ENCODE results near the gene APMAP. TPM values are rescaled to one million over a fixed set of nuclear protein-coding genes. Genes with fewer than 3 reads are reported as not detected.

The APMAP gene
- total RNA-seq, 2 donors from 2014 or later, result 43.9 to 63.3 TPM

DNA sequence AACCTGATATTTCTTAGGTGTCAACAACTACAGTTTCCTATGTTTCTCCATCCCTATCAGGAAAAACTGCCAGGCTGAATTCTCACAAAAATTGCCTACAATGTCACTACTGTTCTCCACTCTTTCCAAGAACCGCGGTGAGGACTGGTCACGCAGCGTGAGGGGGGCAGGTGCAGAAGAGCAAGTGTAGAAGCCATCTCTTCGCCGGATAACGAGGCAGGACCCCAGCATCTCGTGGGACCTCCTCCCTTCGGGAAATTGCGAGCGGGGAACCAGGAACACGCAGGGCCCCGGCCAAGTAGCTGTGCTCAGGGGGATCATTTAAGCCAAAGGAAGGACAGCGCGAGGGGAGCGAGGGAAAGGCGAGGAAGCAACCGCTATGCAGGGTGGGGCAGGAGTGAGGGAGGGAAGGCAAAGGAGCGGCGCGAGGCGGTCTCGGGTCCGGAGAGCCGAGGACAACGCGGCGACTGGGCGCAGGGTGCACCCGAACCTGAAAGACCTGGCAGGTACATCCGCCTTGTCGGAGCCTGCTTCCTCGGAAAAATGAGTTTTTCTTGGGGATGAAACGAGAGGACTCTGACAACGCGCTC, 559 bp downstream of the APMAP start:
- intact Hi-C loops (cut with DNase I), result loop anchor here (5.0 to 10.0 kb wide), 3 partner anchors 200 to 405 kb away; no protein-coding TSS in a partner anchor
- peak overlapping the region; percentile 80 to 85 for H3K9ac ChIP-seq (ENCODE audit: low read depth in 2 of 2, low read length in 2 of 2)
- H3K36me3 ChIP-seq, result no peaks in the 10 kb centered on the region
- H3K4me1 ChIP-seq, result no peaks in the 10 kb centered on the region
- peak overlapping the region; percentile 70 for H3K4me3 ChIP-seq
- peak; percentile 50 for DNase-seq
- H3K27me3 ChIP-seq, result no peaks in the 10 kb centered on the region
- H3K27ac ChIP-seq, result peak overlapping the region; percentile 81
- no peaks in the 10 kb centered on the region for H3K9me3 ChIP-seq
- no peak for TF ChIP-seq CTCF (IDR thresholded peaks at IDR 0.05)

- no peak overlapping the region for H3K9ac ChIP-seq (ENCODE audit: low read depth in 2 of 2, low read length in 2 of 2)
Measured at GRCh38 chr20:24990810-24991252, 1.7 kb downstream of the APMAP start.

GRCh38 chr20:24989162-24989561, 3.4 kb downstream of the APMAP start:
- TF ChIP-seq CTCF (IDR thresholded peaks at IDR 0.05), result no peak
- H3K9me3 ChIP-seq, result no peaks in the 10 kb centered on the region
- no peak overlapping the region for H3K9ac ChIP-seq (ENCODE audit: low read depth in 2 of 2, low read length in 2 of 2)
- H3K4me1 ChIP-seq, result no peaks in the 10 kb centered on the region
- DNase-seq, result peak; percentile 7
- intact Hi-C loops (cut with DNase I), result no loop called here
- no peak overlapping the region for H3K4me3 ChIP-seq
- H3K27me3 ChIP-seq, result no peaks in the 10 kb centered on the region
- no peaks in the 10 kb centered on the region for H3K36me3 ChIP-seq
- H3K27ac ChIP-seq, result no peak overlapping the region

More at GRCh38 chr20:24990810-24991252, 1.7 kb downstream of the APMAP start:
- Histone ChIP-seq H3K4me1 (no peaks in the 10 kb centered on the region), H3K27me3 (no peaks in the 10 kb centered on the region), H3K27ac (no peak overlapping the region), H3K36me3 (no peaks in the 10 kb centered on the region), H3K4me3 (no peak overlapping the region), H3K9me3 (no peaks in the 10 kb centered on the region)
- intact Hi-C loops (cut with DNase I), result loop anchor here (5.0 to 10.0 kb wide), 3 partner anchors 201 to 406 kb away; no protein-coding TSS in a partner anchor
- peak; percentile 15 for DNase-seq
- no peak for TF ChIP-seq CTCF (IDR thresholded peaks at IDR 0.05)

DNA sequence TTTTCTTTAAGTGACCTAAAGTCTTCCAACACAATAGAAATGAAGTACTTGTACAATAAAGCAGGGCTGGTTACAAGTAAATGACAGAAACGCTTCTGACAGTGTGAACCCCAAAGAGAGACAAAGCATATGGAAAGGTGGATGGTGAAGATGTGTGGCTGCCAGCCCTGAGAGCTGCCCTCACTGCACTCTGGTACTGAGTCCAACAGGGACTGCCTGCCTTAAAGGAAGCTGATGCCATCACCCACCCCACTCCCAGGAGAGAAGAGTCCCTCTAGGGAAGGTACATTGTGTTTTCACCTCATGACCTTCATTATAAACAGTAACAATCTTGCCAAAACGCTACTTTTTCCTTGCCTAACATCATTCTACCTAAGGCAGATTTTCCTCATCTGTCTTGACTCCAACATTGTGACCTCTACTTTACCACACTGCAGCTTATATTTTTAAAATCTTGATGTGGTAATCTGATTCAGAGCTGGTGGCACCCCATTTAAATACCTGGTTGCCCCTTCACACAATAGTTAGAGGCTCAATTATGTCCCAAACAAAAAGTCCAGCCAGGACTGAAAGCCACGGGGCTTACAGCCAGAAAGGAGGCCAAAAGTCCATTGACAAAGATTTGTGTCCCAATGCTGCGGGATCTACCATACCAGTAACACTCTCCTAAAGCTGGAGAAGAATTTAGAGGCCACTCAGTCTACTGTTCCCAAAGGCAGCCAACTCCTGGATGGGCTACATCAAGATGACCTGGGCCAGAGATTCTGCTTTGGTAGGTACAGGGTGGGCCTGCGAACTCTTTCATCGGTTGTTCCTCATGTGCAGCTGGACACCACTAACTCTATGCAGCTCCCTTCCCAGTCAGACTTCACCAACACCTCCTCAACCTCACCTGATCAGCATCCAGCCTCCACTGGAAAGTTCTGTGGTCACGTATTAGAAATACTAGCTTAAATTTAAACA, 4.4 kb downstream of the APMAP start:
- Histone ChIP-seq H3K4me3 (no peak overlapping the region), H3K27ac (no peak overlapping the region), H3K9me3 (no peaks in the 10 kb centered on the region), H3K4me1 (no peaks in the 10 kb centered on the region), H3K9ac (ENCODE audit: low read depth in 2 of 2, low read length in 2 of 2) (no peak overlapping the region), H3K36me3 (no peaks in the 10 kb centered on the region), H3K27me3 (no peaks in the 10 kb centered on the region)
- intact Hi-C loops (cut with DNase I), result no loop called here
- TF ChIP-seq CTCF (IDR thresholded peaks at IDR 0.05), result no peak
- peak; percentile 10 for DNase-seq

GRCh38 chr20:24987244-24987643, 5.3 kb downstream of the APMAP start:
- Histone ChIP-seq H3K4me1 (no peaks in the 10 kb centered on the region), H3K27me3 (no peaks in the 10 kb centered on the region), H3K9me3 (no peaks in the 10 kb centered on the region), H3K9ac (ENCODE audit: low read depth in 2 of 2, low read length in 2 of 2) (no peak overlapping the region), H3K4me3 (no peak overlapping the region), H3K27ac (no peak overlapping the region), H3K36me3 (no peaks in the 10 kb centered on the region)
- intact Hi-C loops (cut with DNase I), result no loop called here
- DNase-seq, result no peak
- no peak for TF ChIP-seq CTCF (IDR thresholded peaks at IDR 0.05)
